Measurements from ENCODE around the gene MACROD2. TPM values are rescaled to one million over a fixed set of nuclear protein-coding genes. Genes with fewer than 3 reads are reported as not detected.

Gene MACROD2
- total and polyA plus RNA-seq, 2 experiments from 2014 or later, result 2.8 to 4.3 TPM

DNA sequence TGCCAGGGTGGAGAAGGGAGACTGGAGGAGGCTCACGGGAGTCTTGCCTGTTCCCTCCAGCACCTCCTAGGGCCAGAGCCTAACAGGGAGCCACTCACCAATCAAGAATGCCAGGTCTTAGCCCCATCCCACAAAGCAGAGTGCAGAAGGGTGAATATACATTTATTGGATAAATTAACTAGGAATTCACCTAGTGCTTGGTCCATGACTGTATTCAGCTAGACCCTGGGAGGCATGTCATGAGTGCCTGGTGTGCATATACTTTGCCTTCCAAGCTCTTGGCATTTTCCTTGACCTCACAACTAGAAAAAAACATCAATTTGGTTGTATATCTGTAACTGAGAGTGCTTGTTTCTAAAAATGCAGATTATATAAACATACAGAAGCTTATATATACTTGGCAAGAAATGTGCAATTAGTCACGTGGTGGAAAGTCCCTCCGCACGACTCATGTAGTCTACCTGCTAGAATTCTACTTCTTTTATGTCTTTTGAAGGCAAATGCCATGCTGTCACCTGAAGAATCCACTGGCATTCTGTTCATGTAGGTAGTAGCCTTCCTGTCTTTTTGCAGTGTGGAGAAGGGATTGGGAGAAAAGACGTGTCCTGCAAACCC, 1586.9 kb downstream of the MACROD2 start (continued):
- TF ChIP-seq ZNF331 (CRISPR knock-in tag; IDR thresholded peaks at IDR 0.05; ENCODE audit: low read depth) (no peak), POLR2AphosphoS5 (IDR thresholded peaks at IDR 0.05; ENCODE audit: low read depth) (no peak), EZH2phosphoT487 (IDR thresholded peaks at IDR 0.05; ENCODE audit: unreplicated experiment) (no peak), ZNF114 (CRISPR knock-in tag; IDR thresholded peaks at IDR 0.05) (no peak)
- TF ChIP-seq, protein P1, sequence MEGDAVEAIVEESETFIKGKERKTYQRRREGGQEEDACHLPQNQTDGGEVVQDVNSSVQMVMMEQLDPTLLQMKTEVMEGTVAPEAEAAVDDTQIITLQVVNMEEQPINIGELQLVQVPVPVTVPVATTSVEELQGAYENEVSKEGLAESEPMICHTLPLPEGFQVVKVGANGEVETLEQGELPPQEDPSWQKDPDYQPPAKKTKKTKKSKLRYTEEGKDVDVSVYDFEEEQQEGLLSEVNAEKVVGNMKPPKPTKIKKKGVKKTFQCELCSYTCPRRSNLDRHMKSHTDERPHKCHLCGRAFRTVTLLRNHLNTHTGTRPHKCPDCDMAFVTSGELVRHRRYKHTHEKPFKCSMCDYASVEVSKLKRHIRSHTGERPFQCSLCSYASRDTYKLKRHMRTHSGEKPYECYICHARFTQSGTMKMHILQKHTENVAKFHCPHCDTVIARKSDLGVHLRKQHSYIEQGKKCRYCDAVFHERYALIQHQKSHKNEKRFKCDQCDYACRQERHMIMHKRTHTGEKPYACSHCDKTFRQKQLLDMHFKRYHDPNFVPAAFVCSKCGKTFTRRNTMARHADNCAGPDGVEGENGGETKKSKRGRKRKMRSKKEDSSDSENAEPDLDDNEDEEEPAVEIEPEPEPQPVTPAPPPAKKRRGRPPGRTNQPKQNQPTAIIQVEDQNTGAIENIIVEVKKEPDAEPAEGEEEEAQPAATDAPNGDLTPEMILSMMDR (conservative IDR thresholded peaks at IDR 0.05; ENCODE audit: low read depth in 2 of 2), result no peak

DNA sequence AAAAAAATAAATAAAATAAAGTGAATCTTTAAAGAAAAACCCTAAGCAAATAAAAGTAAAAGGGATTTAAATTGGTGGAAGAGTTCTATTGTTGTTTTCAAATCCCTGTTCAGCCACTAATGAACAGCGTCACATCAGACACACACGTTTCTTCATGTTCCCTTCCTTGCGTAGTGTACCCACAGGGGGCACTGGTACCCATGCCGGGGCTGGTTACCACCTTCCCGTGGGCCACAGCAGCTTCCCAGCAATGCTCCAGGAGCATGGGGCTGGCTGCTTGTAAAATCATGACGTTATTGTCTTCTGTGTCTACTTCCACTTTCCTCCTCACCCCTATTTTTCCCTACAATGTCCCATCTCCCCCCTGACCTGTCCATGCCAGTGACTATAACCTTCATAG, 1589.2 kb downstream of the MACROD2 start:
- peaks cover 12% of the 10 kb centered on the region for H3K4me1 ChIP-seq (ENCODE audit: insufficient read depth)
- H3K27ac ChIP-seq (ENCODE audit: low read depth), result no peak overlapping the region
- H3K27me3 ChIP-seq (ENCODE audit: insufficient read depth), result no peaks in the 10 kb centered on the region
- Mint-ChIP-seq H3K4me1 (peaks cover 17% of the 10 kb centered on the region), H3K9me3 (peaks cover 20% of the 10 kb centered on the region), H3K27me3 (ENCODE audit: insufficient read depth, low read depth, poor library complexity) (peaks cover 3% of the 10 kb centered on the region), H3K27ac (no peak overlapping the region), H3K4me3 (no peak overlapping the region), H3K36me3 (ENCODE audit: low read depth) (peaks cover 12% of the 10 kb centered on the region; the same call in 2 of the 3 replicates)
- TF ChIP-seq EZH2 (IDR thresholded peaks at IDR 0.05; ENCODE audit: low read depth, unreplicated experiment) (no peak), ZNF114 (CRISPR knock-in tag; IDR thresholded peaks at IDR 0.05) (no peak), STAT1 (IDR thresholded peaks at IDR 0.05; ENCODE audit: unreplicated experiment) (no peak)
- TF ChIP-seq, protein P1 (conservative IDR thresholded peaks at IDR 0.05; ENCODE audit: low read depth in 2 of 2), result peak in 1 of 2 experiments; percentile 53; a peak in 2 of 4 replicates
- TF ChIP-seq, protein P2, sequence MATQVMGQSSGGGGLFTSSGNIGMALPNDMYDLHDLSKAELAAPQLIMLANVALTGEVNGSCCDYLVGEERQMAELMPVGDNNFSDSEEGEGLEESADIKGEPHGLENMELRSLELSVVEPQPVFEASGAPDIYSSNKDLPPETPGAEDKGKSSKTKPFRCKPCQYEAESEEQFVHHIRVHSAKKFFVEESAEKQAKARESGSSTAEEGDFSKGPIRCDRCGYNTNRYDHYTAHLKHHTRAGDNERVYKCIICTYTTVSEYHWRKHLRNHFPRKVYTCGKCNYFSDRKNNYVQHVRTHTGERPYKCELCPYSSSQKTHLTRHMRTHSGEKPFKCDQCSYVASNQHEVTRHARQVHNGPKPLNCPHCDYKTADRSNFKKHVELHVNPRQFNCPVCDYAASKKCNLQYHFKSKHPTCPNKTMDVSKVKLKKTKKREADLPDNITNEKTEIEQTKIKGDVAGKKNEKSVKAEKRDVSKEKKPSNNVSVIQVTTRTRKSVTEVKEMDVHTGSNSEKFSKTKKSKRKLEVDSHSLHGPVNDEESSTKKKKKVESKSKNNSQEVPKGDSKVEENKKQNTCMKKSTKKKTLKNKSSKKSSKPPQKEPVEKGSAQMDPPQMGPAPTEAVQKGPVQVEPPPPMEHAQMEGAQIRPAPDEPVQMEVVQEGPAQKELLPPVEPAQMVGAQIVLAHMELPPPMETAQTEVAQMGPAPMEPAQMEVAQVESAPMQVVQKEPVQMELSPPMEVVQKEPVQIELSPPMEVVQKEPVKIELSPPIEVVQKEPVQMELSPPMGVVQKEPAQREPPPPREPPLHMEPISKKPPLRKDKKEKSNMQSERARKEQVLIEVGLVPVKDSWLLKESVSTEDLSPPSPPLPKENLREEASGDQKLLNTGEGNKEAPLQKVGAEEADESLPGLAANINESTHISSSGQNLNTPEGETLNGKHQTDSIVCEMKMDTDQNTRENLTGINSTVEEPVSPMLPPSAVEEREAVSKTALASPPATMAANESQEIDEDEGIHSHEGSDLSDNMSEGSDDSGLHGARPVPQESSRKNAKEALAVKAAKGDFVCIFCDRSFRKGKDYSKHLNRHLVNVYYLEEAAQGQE (IDR thresholded peaks at IDR 0.05; ENCODE audit: unreplicated experiment), result no peak
- H2AFZ ChIP-seq, result no peak overlapping the region
- H4K20me1 ChIP-seq (replicated peaks; ENCODE audit: insufficient read depth), result no peaks in the 10 kb centered on the region
- no peak overlapping the region for H3K4me2 ChIP-seq
- H3K9me2 ChIP-seq (ENCODE audit: insufficient read depth), result peaks cover 8% of the 10 kb centered on the region
- no peak; the same call in 2 of the 3 replicates for ATAC-seq
- no peaks in the 10 kb centered on the region for H3K79me2 ChIP-seq (replicated peaks; ENCODE audit: insufficient read depth)
- H3K36me3 ChIP-seq (ENCODE audit: insufficient read depth), result 0 out of 2 replicates have a peak, but pooled peaks cover 6% of the 10 kb centered on the region
- no peaks in the 10 kb centered on the region for H3F3A ChIP-seq (replicated peaks; ENCODE audit: low read depth)
- H3K4me3 ChIP-seq, result no peak overlapping the region
- peak; percentile 23 for DNase-seq (ENCODE audit: low spot score)

All from GM23338 (cell line).